ENCODE measurements around the gene BBS12. TPM values are rescaled to one million over a fixed set of nuclear protein-coding genes. Genes with fewer than 3 reads are reported as not detected.

The BBS12 gene
- 10 to 100 TPM; 13.0 to 15.7 (median 15.5) TPM for polyA plus RNA-seq (ENCODE audit: insufficient read length in 4 of 4)

- DNase-seq (ENCODE audit: low read depth in 4 of 4, low spot score in 3 of 4) = peak; percentile 99 to 100 (median 100)
Measured at GRCh38 chr4:122732329-122733026, at the start of gene BBS12. BBS12 (plus strand) TSS chr4:122732704; CDS start chr4:122741893, 9,189 bp downstream.

- DNase-seq (ENCODE audit: low read depth in 4 of 4, low spot score in 3 of 4) = no peak
Measured at GRCh38 chr4:122686691-122687090, 45.8 kb upstream of the BBS12 start.

DNA sequence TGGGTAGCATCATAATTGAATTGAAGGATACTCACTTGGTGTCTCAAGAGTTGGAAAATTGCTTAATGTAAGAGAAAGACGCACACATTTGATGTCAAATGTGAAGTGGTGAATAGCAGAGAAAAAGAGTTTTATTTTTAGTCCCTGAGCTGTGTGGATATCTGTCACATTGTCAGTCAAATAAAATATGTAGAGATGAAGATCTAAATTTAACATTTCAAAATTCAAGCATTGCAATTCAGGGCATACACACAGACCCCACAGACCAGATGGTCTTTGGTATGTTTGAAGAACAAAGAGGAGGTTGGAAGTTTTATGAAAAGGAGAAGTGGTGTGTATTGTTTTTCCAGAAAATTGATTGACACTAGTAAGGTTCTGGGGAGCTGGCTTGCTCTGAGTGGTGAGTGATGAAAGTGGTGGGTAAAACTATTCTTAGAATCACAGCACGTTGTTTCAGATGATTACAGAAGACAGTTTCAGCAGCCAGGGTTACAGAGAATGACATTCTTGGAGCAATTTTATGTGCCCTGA, 44.9 kb upstream of the BBS12 start:
- no peak for DNase-seq (ENCODE audit: low read depth in 4 of 4, low spot score in 3 of 4)

DNA sequence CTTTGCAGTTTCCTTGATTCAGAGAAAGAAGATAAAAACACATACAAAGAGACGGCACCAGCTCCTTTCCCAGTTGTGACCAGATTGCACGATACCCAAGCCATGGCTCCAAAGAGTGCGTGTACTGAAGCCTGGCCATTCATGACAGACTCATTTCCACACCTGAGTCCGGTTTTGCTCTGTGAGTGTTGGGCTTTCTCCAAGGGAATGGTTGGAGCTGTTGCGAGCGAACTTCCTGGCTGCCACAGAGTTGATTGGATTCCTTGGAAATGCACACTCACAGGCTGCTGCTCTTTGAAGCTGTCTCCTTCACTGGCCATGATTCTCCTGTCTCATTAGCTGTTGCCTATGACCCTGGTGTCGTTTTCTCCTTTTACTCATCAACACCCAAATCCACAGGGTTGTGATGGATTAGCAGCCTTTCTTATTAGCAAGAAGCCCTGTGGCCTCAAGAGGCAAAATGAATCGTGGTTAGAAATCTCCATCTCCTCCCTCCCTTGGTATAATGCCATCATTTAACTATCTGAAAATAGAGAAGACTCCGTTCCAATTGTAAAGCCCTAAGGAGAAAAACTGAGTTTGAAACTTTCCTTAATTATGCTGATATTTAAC, 43.9 kb upstream of the BBS12 start:
- DNase-seq (ENCODE audit: low read depth in 4 of 4, low spot score in 3 of 4) = no peak

DNA sequence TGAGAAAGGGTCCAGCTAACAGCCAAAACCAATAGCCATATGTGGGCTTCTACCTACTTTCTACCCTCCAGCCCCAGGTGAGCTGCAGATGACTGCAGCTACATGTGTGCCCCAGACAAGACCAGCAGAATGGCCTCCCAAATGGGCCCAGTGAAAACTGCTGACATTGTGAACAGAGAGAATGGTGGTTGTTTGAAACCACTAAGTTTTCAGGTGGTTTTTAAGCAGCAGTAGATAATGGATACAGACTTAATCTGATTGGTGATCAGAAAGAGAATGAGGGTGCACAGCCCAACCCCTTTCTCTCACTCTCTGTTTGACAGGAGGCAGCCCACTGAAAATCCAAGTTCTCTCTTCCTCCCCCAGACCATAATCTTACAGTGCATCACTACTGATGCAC, 42.5 kb upstream of the BBS12 start:
- no peak for DNase-seq (ENCODE audit: low read depth in 4 of 4, low spot score in 3 of 4)

- no peak for DNase-seq (ENCODE audit: low read depth in 4 of 4, low spot score in 3 of 4)
Measured at GRCh38 chr4:122691988-122692387, 40.5 kb upstream of the BBS12 start.

DNA sequence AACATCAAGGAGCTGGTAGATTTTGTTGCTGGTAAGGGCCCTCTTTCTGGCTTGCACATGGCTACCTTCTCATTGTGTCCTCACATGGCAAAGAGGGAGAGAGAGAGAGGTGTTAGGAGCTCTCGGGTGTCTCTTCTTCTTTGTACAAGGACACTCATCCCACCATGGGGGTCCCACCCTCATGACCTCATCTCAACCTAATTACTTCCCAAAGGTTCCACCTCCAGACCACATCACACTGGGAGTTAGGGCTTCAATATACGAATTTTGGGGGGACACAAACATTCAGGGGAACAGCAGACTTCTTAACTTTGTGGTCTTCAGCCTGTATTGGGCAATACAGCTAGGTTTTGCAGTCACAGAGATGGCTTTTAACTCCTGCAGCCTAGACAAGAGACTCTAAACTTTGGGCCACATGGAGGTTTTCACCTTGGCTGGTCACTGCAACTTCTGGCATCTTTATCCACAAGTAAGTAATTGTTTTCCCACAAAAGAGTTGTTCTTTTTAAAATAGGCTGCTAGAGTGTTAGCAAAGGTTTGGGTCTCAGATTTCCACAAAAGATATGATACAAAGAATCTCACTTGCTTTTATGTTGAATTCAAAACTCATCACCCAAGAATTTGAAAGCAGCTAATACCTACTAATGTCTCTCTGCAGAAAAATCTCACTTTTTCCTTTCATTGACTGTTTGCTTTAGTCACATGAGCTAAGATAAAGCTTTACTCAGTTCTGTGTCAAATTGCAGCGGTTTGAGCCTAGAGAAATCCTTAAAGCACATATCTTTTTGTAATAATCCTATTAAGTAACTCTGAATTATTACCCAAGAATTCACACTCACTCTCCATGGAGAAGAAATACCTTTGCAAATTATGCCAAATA, 39.6 kb upstream of the BBS12 start:
- DNase-seq (ENCODE audit: low read depth in 4 of 4, low spot score in 3 of 4) = no peak

- no peak for DNase-seq (ENCODE audit: low read depth in 4 of 4, low spot score in 3 of 4)
Measured at GRCh38 chr4:122695226-122695625, 37.3 kb upstream of the BBS12 start.

DNA sequence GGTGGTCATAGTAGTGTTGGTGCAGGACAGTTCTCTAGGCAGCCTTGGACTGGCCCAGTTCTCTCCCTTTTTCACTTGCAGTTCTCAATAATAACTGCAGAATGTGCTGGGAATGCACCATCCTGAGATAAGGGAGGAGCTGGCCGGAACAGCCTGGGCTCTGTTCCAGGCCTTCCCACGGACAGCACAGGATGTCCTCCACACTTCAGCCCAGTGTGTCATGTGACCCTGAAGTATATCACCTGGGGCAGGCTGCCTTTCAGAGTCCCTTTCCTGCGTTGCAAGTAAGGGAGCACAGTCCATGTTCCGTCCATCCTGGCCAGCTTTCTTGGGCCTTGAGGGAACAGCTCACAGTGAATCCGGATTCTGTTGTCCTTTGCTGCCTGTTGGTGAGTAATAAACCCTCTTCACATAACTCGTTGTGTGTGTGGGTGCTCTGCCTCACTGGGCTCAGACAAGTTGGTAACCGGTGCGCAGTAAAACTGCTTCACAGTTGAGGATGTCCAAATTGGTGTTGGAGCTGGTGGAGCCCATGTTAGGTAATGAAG, 32.3 kb upstream of the BBS12 start:
- peak in 1 of 4 donors; percentile 10 for DNase-seq (ENCODE audit: low read depth in 4 of 4, low spot score in 3 of 4)

DNA sequence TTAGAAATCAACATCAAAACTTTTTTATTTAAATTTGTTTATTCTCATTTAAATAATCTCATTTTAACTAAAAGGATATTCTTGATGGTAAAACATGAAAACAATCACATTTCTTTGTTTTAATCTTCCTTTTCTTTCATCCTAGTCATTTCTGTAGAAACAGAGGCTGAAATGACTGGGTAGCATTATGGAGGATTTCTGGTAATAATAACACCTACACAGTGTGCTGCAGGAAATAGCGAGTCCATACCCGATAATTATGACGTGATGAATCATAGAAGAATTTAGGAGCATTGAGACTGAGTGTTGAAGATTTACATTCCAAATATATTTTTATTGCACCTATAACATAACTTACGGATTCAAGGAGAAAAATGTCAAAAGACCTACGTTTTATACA, 31.4 kb upstream of the BBS12 start:
- DNase-seq (ENCODE audit: low read depth in 4 of 4, low spot score in 3 of 4) = no peak

GRCh38 chr4:122701965-122702364, 30.5 kb upstream of the BBS12 start:
- DNase-seq (ENCODE audit: low read depth in 4 of 4, low spot score in 3 of 4) = no peak

- DNase-seq (ENCODE audit: low read depth in 4 of 4, low spot score in 3 of 4) = no peak
Measured at GRCh38 chr4:122702939-122703338, 29.6 kb upstream of the BBS12 start.

DNA sequence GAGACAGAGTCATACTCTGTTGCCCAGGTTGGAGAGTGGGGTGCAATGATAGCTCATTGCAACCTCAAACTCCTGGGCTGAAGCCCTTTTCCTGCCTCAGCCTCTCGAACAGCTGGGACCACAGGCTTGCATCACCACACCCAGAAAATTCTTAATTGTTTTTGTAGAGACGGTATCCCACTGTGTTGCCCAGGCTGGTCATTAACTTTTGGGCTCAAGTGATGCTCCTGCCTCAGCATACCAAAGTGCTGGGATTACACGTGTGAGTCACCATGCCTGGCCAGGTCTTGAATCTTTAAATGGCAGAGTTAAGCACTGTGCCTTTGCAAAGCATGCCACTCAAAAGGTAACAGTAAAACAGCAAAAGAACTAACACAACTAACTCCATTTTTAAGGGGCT, 28.6 kb upstream of the BBS12 start:
- no peak for DNase-seq (ENCODE audit: low read depth in 4 of 4, low spot score in 3 of 4)

- no peak for DNase-seq (ENCODE audit: low read depth in 4 of 4, low spot score in 3 of 4)
Measured at GRCh38 chr4:122705009-122705408, 27.5 kb upstream of the BBS12 start.

DNA sequence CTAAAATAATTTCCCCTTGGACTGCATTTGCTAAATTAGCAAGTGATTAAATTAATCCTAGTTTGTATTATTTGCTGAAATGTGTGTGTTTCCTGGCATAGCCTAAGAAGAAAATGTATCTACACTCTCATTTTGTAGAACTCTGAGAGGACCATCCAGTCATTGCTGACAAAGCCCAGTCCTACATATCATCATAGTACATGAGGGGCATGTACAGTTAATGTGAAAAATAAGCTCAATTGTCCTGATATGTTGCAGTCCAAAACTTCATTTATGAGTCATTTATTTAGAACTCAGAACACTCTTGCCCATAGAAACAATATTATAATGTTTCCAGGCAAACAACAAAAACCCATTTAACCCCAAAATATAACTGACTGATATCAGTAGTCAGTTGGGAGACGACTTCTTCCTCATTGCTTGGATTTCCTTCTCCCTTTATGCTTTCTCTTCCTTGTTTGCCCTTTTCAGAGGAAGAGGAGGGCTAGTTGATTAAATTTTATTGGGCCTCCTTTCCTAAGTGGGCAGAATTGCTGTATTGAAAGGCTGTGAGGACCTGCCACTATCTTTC, 26.9 kb upstream of the BBS12 start:
- DNase-seq (ENCODE audit: low read depth in 4 of 4, low spot score in 3 of 4) = no peak

GRCh38 chr4:122706511-122706910, 26.0 kb upstream of the BBS12 start:
- no peak for DNase-seq (ENCODE audit: low read depth in 4 of 4, low spot score in 3 of 4)

DNA sequence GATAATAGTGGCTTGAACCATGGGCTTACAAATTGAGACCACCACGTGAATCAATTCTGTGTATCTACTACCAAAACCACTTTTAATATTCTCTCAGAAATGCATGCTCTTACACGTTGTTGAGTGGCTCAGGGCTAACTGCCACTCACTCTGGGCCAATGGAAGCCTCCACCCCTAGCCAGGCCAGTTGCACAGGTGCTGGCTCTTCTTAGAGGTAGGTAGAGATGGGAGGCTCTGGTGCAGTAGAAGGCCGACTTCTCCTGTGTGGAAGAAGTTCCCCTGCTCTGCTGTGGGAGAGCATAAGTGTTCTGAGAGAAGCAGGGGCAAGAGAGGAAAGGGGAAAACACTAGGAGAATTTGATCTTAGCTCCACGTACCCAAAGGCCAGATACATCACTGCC, 25.0 kb upstream of the BBS12 start:
- no peak for DNase-seq (ENCODE audit: low read depth in 4 of 4, low spot score in 3 of 4)

DNA sequence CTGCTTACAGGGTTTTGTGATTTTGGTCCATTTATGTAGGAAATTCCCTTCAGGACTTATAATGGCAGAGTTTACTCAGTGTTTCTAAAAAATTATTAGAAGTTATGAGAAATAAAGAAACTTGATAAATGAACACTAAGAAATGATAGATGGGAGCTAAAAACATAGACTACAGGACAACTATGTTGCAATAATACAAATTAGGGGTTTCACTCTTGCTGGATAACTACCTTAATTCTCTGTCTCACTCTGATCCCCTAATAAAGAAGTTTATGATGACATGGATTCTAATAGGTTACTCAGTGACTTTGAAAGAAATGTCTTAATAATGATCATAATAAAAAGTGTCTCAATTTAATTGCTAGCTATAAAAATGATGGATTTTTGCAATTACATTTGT, 23.3 kb upstream of the BBS12 start:
- no peak for DNase-seq (ENCODE audit: low read depth in 4 of 4, low spot score in 3 of 4)

- no peak for DNase-seq (ENCODE audit: low read depth in 4 of 4, low spot score in 3 of 4)
Measured at GRCh38 chr4:122710434-122711308, 21.8 kb upstream of the BBS12 start.

DNA sequence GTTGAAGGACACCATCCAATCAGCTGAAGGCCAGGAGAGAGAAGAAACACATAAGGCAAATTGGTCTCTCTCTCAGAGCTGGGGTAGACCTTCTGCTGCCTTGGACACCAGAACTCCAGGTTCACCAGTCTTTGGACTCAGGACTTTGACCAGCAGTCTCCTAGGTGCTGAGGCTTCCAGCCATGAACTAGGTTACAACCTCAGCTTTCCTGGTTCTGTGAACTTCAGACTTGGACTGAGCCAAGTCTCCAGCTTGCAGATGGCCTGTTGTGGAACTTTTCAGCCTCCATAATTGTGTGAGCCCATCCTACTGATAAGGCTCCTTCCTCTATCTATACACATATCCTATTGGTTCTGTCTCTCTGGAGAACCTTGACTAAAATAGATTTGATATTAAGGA, 20.6 kb upstream of the BBS12 start:
- DNase-seq (ENCODE audit: low read depth in 4 of 4, low spot score in 3 of 4) = no peak

Measured in right renal pelvis (tissue), 4 donors.